CD4-positive, CD25-positive, alpha-beta regulatory T cell (primary cell): ENCODE measurements around the gene SEC24B. TPM values are rescaled to one million over a fixed set of nuclear protein-coding genes. Genes with fewer than 3 reads are reported as not detected.

Experiments
- ATAC-seq, 2 donors: fragments of 150-1000 bp; cut with Tn5 transposase; one replicate each; pipeline ENCODE4 v1.10.0; 2021; ENCODE audit warnings: low read depth in 2 of 2, moderate number of reproducible peaks in 2 of 2, moderate library complexity in 1 of 2
- DNase-seq, 3 donors: peaks; one replicate each; pipeline versions ENCODE4 v3.0.0 to v3.0.0-alpha.2; 2012 to 2022; ENCODE audit warnings: mixed read lengths in 1 of 3
- H3K27ac ChIP-seq: one replicate; pipeline ENCODE4 v1.7.0; 2013; ENCODE audit warnings: mild to moderate bottlenecking, low read length; ENCODE audit not compliant: insufficient read depth, poor library complexity, severe bottlenecking
- H3K27me3 ChIP-seq: one replicate; pipeline ENCODE4 v1.7.0; 2013; ENCODE audit warnings: low read length; ENCODE audit not compliant: control insufficient read depth, insufficient read depth
- H3K36me3 ChIP-seq: one replicate; pipeline ENCODE4 v1.7.0; 2013; ENCODE audit warnings: mild to moderate bottlenecking, low read length, moderate library complexity; ENCODE audit not compliant: control insufficient read depth, insufficient read depth
- H3K4me1 ChIP-seq: 2 replicates; pipeline ENCODE4 v1.7.0; 2013; ENCODE audit warnings: mild to moderate bottlenecking, low read length; ENCODE audit not compliant: insufficient read depth, control insufficient read depth, poor library complexity, severe bottlenecking
- H3K4me3 ChIP-seq: one replicate; pipeline ENCODE4 v1.7.0; 2013; ENCODE audit warnings: low read depth, mild to moderate bottlenecking, low read length, moderate library complexity
- H3K9me3 ChIP-seq, 2 experiments: 1 replicate in 1 of 2; 2 replicates in 1 of 2; pipeline ENCODE4 v1.7.0; 2013; ENCODE audit warnings: low read length in 2 of 2, mild to moderate bottlenecking in 1 of 2, moderate library complexity in 1 of 2; ENCODE audit not compliant: control insufficient read depth in 2 of 2
- H3K27ac Mint-ChIP-seq, 3 donors: one replicate each; pipeline ENCODE4 v1.8.0; 2020 to 2022; ENCODE audit warnings: mild to moderate bottlenecking in 3 of 3, mixed read lengths in 3 of 3, moderate library complexity in 2 of 3
- H3K27me3 Mint-ChIP-seq: one replicate; pipeline ENCODE4 v1.8.0; 2022; ENCODE audit warnings: mild to moderate bottlenecking, mixed read lengths
- H3K36me3 Mint-ChIP-seq: one replicate; pipeline ENCODE4 v1.8.0; 2020; ENCODE audit warnings: mixed read lengths
- H3K4me1 Mint-ChIP-seq, 4 donors: one replicate each; pipeline ENCODE4 v1.8.0; 2020 to 2022; ENCODE audit warnings: mixed read lengths in 4 of 4, mild to moderate bottlenecking in 1 of 4
- H3K4me3 Mint-ChIP-seq, 4 donors: one replicate each; pipeline ENCODE4 v1.8.0; 2020 to 2022; ENCODE audit warnings: mild to moderate bottlenecking in 4 of 4, mixed read lengths in 4 of 4, moderate library complexity in 3 of 4
- H3K9me3 Mint-ChIP-seq, 7 donors: one replicate each; pipeline ENCODE4 v1.8.0; 2020 to 2022; ENCODE audit warnings: mixed read lengths in 7 of 7, mild to moderate bottlenecking in 3 of 7, moderate library complexity in 2 of 7
- polyA plus RNA-seq, 4 donors: library from polyadenylated mRNA; unstranded; fragments of 300-500 nt; fragmentation: Illumina TruSeq; gene quantifications; one replicate each; pipeline ENCODE4 v1.2.3, GENCODE V29; 2021
- total RNA-seq: library from RNA; stranded (reverse); gene quantifications from one replicate; pipeline ENCODE4 v1.2.3, GENCODE V29; 2022

SEC24B gene
- total and polyA plus RNA-seq, 5 donors from 2014 or later, result 11.3 to 42.7 (median 16.6) TPM

DNA sequence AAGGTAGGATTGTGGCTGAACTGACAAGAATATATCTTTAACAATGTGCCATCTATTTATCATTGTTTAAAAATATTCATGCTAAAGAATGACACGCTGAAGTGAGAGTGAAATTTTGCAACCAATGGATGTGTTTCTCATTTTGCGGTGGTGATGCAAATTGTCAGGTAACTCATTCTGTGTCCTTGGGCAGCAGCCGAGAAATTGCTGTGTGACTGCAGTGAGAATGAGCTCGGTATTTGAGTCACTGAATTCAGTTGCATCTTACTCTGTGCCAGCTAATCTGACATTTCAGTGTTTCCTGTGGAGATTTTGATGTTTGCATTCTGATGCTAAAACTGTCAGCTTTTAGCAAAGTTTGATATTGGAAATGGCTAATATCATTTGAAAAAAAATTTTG is 154.6 kb downstream of the SEC24B start:
- H3K27me3 Mint-ChIP-seq, result no peaks in the 10 kb centered on the region
- peaks cover 58 to 96% (median 61%) of the 10 kb centered on the region in 4 donors for H3K4me1 Mint-ChIP-seq
- Histone ChIP-seq H3K27me3 (no peaks in the 10 kb centered on the region), H3K36me3 (peaks cover 3% of the 10 kb centered on the region), H3K4me3 (peak overlapping the region; percentile 42), H3K4me1 (peaks cover 6% of the 10 kb centered on the region), H3K27ac (peak overlapping the region; percentile 18), H3K9me3 (no peaks in the 10 kb centered on the region)
- peak overlapping the region in 2 of 4 donors; percentile 49 to 57 for H3K4me3 Mint-ChIP-seq
- H3K27ac Mint-ChIP-seq, result peak overlapping the region in 2 of 3 donors; percentile 24 to 40
- DNase-seq (peak in 2 of 3 donors; percentile 17 to 52), ATAC-seq (peak; percentile 86 to 93)
- H3K9me3 Mint-ChIP-seq, result peaks cover 0 to 1% (median 0%) of the 10 kb centered on the region in 7 donors
- H3K36me3 Mint-ChIP-seq, result peaks cover 31% of the 10 kb centered on the region

DNA sequence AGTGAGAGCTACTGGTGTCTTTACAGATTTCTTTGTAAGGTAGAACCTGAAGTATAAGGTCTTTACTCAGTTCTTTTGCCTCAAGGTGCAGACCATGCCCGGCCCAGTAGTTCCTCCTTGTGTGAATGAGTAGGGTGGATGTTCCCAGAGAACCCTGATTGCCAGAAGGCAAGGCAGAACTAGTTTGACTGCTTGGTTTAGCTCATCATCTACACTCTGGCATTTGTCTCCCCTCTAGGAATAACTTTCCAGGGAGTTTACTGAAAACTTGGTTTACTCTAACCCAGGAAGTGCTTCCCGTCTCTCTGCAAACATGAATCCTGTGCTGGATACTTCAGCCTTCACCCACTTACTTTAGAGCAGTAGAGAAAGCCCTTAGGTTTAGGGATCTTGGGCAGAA is 155.5 kb downstream of the SEC24B start:
- no peak for DNase-seq
- Histone ChIP-seq H3K27me3 (no peaks in the 10 kb centered on the region), H3K4me3 (no peak overlapping the region), H3K27ac (peak overlapping the region; percentile 30), H3K4me1 (peaks cover 6% of the 10 kb centered on the region), H3K36me3 (peaks cover 5% of the 10 kb centered on the region), H3K9me3 (no peaks in the 10 kb centered on the region)
- Mint-ChIP-seq H3K4me1 (peaks cover 53 to 96% (median 56%) of the 10 kb centered on the region in 4 donors), H3K36me3 (peaks cover 24% of the 10 kb centered on the region), H3K27ac (peak overlapping the region; percentile 7 to 84 (median 24)), H3K4me3 (peak overlapping the region in 3 of 4 donors; percentile 15 to 19 (median 17)), H3K27me3 (no peaks in the 10 kb centered on the region), H3K9me3 (no peaks in the 10 kb centered on the region)
- no peak for ATAC-seq

DNA sequence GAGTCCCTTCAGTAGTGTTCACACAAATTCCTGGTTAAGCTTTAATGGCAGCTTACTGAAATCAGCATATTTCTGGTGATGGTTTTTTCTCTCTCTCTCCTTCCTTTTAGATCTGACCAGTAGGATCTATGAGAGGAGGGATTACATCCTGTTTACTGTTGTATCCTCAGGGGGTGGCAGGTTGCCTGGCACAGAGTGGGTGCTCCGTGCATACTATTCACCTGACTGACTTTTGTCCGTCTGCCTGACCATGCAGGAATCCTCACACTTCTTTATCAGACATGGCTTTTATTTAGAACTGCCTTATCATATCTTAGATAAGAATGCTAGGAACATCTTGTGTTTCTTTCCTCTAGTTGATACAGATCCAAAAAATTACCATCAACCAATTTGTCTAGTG is 156.0 kb downstream of the SEC24B start:
- H3K9me3 Mint-ChIP-seq, result no peaks in the 10 kb centered on the region
- DNase-seq, result no peak
- H3K36me3 ChIP-seq, result peaks cover 5% of the 10 kb centered on the region
- no peaks in the 10 kb centered on the region for H3K27me3 Mint-ChIP-seq
- H3K36me3 Mint-ChIP-seq, result peaks cover 19% of the 10 kb centered on the region
- H3K4me3 Mint-ChIP-seq, result peak overlapping the region in 3 of 4 donors; percentile 15 to 19 (median 17)
- H3K4me3 ChIP-seq, result no peak overlapping the region
- peak overlapping the region; percentile 30 for H3K27ac ChIP-seq
- H3K9me3 ChIP-seq, result no peaks in the 10 kb centered on the region
- peak overlapping the region; percentile 24 to 84 (median 83) for H3K27ac Mint-ChIP-seq
- H3K27me3 ChIP-seq, result no peaks in the 10 kb centered on the region
- peaks cover 49 to 92% (median 53%) of the 10 kb centered on the region in 4 donors for H3K4me1 Mint-ChIP-seq
- no peak for ATAC-seq
- H3K4me1 ChIP-seq, result peaks cover 6% of the 10 kb centered on the region

Other genes with a start within 250 kb of the SEC24B start
- not detected for gene COL25A1, start 131.2 kb upstream of the SEC24B start, total RNA-seq
- under 1 TPM in 1 of 4 donors, not detected in 3; 0.19 TPM for gene COL25A1, start 131.2 kb upstream of the SEC24B start, polyA plus RNA-seq
- gene MCUB, start 126.4 kb downstream of the SEC24B start, total RNA-seq, result 96.3 TPM
- gene MCUB, start 126.4 kb downstream of the SEC24B start, polyA plus RNA-seq, result 100 to 1,000 TPM; 189 to 208 (median 195) TPM